ENCODE measurements around the gene CREBL2. TPM values are rescaled to one million over a fixed set of nuclear protein-coding genes. Genes with fewer than 3 reads are reported as not detected.
"Not testable (repeated sequence)": the region's sequence is repeated elsewhere in the genome, so short reads cannot be mapped to it uniquely, and the experiment has no call there.

Gene CREBL2
- 25.1 and 33.2 TPM in 2 replicates for total RNA-seq

- TF ChIP-seq CTCF (IDR thresholded peaks at IDR 0.05; ENCODE audit: insufficient read depth, low read depth, low read length) = no peak
- peak; percentile 97 for DNase-seq (ENCODE audit: low read depth)
- peak within 1 kb of the TSS; percentile 79 for H3K4me3 ChIP-seq (ENCODE audit: low read depth, low read length)
Measured at GRCh38 chr12:12611512-12612306, at the start of gene CREBL2. TSS of gene CREBL2 (plus strand) at chr12:12611876. CDS start at chr12:12612173, 297 bp downstream.

- peak; percentile 50 for DNase-seq (ENCODE audit: low read depth)
- TF ChIP-seq CTCF (IDR thresholded peaks at IDR 0.05; ENCODE audit: insufficient read depth, low read depth, low read length) = no peak
- peak overlapping the region; percentile 86 for H3K4me3 ChIP-seq (ENCODE audit: low read depth, low read length)
Measured at GRCh38 chr12:12562016-12562483, 49.6 kb upstream of the CREBL2 start.

DNA sequence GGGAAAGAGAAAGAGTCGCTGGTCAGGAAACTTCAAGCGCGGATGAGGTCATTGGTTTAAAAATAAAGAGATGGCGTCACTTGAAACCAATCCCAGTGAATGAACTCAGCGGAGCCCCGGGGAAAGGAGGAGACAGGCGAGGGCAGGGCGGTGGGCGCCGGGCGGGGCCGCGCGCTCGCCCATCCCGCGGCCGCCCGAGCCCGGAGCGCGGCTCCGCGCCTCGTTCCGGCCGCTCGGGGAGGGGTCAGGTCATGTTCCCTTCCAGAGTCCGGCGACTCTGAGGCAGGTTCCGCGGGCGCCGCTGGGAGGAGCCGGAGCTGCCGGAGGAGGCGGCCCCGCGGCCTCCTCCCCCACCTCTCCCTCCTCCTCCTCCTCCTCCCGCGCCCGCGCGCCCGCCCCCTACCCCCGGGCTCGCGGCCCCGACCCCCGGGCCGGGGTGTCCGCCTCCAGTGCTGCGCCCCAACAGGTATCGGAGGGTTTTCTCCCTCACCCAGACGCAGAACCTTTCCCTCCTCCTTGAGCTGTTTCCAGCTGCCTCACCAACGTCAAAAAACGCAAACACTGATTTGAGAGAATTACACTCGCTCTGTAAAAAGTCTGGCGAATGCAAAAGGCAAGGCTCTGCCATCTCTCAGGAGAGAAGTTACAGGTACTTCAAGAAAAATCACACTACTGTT lies 49.0 kb upstream of the CREBL2 start, which contains the start of gene DUSP16:
Gene DUSP16, minus strand, starts transcription at position 279 of the 677 bp plus-strand sequence. CDS start 41,765 bp downstream, outside the sequence.
- peak; percentile 97 for DNase-seq (ENCODE audit: low read depth)
- TF ChIP-seq CTCF (IDR thresholded peaks at IDR 0.05; ENCODE audit: insufficient read depth, low read depth, low read length) = no peak

GRCh38 chr12:12563290-12563928 lies 48.3 kb upstream of the CREBL2 start:
- peak overlapping the region; percentile 86 for H3K4me3 ChIP-seq (ENCODE audit: low read depth, low read length)
- DNase-seq (ENCODE audit: low read depth) = peak; percentile 30
- no peak for TF ChIP-seq CTCF (IDR thresholded peaks at IDR 0.05; ENCODE audit: insufficient read depth, low read depth, low read length)

More for the DNA sequence above, 49.0 kb upstream of the CREBL2 start, which contains the start of gene DUSP16:
- peak within 1 kb of the TSS; percentile 86 for H3K4me3 ChIP-seq (ENCODE audit: low read depth, low read length)

GRCh38 chr12:12564911-12565310 lies 46.8 kb upstream of the CREBL2 start:
- H3K4me3 ChIP-seq (ENCODE audit: low read depth, low read length) = no peak overlapping the region
- no peak for TF ChIP-seq CTCF (IDR thresholded peaks at IDR 0.05; ENCODE audit: insufficient read depth, low read depth, low read length)
- no peak for DNase-seq (ENCODE audit: low read depth)

DNA sequence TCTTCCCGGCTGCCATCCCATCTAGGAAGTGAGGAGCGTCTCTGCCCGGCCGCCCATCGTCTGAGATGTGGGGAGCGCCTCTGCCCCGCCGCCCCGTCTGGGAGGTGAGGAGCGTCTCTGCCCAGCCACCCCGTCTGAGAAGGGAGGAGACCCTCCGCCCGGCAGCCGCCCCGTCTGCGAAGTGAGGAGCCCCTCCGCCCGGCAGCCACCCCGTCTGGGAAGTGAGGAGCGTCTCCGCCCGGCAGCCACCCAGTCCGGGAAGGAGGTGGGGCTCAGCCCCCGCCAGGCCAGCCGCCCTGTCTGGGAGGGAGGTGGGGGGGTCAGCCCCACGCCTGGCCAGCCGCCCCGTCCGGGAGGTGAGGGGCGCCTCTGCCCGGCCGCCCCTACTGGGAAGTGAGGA lies 45.7 kb upstream of the CREBL2 start:
- H3K4me3 ChIP-seq (ENCODE audit: low read depth, low read length); DNase-seq (ENCODE audit: low read depth): not testable (repeated sequence)

- no peak for DNase-seq (ENCODE audit: low read depth)
- TF ChIP-seq CTCF (IDR thresholded peaks at IDR 0.05; ENCODE audit: insufficient read depth, low read depth, low read length) = no peak
- no peak overlapping the region for H3K4me3 ChIP-seq (ENCODE audit: low read depth, low read length)
Measured at GRCh38 chr12:12572659-12573058, 39.0 kb upstream of the CREBL2 start.
